ENCODE results near the gene TMEM183A. TPM values are rescaled to one million over a fixed set of nuclear protein-coding genes. Genes with fewer than 3 reads are reported as not detected.
"Not testable (repeated sequence)": the region's sequence is repeated elsewhere in the genome, so short reads cannot be mapped to it uniquely, and the experiment has no call there.

TMEM183A gene
- total RNA-seq, 4 donors from 2014 or later = 79.3 to 119 (median 90.0) TPM

DNA sequence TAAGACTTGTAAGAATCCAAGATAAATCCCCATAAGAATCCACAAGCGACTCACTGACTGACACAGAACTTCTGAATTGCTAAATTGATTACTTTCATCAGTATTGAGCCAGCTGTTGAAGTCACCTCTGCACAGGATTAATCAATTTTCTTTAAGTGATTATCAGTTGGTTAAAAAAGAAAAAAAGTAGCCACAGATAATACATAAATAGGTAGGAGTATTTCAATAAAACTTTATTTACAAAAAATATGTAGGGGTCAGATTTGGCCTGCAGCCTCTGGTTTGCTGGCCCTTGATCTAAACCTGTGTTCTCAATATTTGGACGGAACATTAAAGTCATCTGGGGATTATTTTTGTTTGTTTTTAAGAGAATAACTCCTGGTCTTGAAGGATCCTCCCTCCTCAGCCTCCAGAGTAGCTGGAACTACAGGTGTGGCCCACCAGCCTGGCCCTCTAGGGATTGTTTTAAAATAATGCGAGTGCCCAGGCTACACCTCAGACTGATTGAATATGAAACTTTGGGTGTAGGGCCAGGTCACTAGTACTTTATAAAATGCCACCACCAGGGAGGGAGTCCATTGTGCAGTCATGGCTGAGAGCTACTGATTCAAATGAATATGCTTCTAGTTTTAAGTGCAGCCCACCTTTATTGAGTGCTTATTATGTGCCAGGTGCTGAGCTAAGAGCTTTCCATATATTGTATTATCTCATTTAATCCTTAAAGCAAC lies 6.8 kb upstream of the TMEM183A start:
- ATAC-seq = no peak

GRCh38 chr1:203001986-203002385 lies 5.2 kb upstream of the TMEM183A start:
- Histone ChIP-seq H3K27ac (no peak overlapping the region), H3K27me3 (no peaks in the 10 kb centered on the region), H3K4me3 (no peak overlapping the region), H3K9me3 (no peaks in the 10 kb centered on the region), H3K4me1 (peaks cover 0 to 5% (median 0%) of the 10 kb centered on the region in 3 donors), H3K36me3 (no peaks in the 10 kb centered on the region)
- ATAC-seq = no peak
- TF ChIP-seq, protein P1, sequence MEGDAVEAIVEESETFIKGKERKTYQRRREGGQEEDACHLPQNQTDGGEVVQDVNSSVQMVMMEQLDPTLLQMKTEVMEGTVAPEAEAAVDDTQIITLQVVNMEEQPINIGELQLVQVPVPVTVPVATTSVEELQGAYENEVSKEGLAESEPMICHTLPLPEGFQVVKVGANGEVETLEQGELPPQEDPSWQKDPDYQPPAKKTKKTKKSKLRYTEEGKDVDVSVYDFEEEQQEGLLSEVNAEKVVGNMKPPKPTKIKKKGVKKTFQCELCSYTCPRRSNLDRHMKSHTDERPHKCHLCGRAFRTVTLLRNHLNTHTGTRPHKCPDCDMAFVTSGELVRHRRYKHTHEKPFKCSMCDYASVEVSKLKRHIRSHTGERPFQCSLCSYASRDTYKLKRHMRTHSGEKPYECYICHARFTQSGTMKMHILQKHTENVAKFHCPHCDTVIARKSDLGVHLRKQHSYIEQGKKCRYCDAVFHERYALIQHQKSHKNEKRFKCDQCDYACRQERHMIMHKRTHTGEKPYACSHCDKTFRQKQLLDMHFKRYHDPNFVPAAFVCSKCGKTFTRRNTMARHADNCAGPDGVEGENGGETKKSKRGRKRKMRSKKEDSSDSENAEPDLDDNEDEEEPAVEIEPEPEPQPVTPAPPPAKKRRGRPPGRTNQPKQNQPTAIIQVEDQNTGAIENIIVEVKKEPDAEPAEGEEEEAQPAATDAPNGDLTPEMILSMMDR (IDR thresholded peaks at IDR 0.05) = no peak
- TF ChIP-seq EP300 (IDR thresholded peaks at IDR 0.05) (no peak), POLR2A (IDR thresholded peaks at IDR 0.05) (no peak), POLR2AphosphoS5 (IDR thresholded peaks at IDR 0.05) (no peak)
- WGBS, 2 donors (ENCODE audit: low coverage in 1 of 2) = 68 to 87% methylated on average over 3 to 8 of the region's 9 CpGs

More for the DNA sequence above, 6.8 kb upstream of the TMEM183A start:
- Histone ChIP-seq H3K9me3 (no peaks in the 10 kb centered on the region), H3K27ac (no peak overlapping the region), H3K4me1 (no peaks in the 10 kb centered on the region), H3K36me3 (no peaks in the 10 kb centered on the region), H3K27me3 (no peaks in the 10 kb centered on the region), H3K4me3 (no peak overlapping the region)
- no peak for TF ChIP-seq EP300 (IDR thresholded peaks at IDR 0.05)
- TF ChIP-seq, protein P1 (IDR thresholded peaks at IDR 0.05) = no peak
- TF ChIP-seq POLR2AphosphoS5 (IDR thresholded peaks at IDR 0.05) = no peak
- TF ChIP-seq POLR2A (IDR thresholded peaks at IDR 0.05) = no peak
- 76 to 91% methylated on average over 2 to 3 of the region's 3 CpGs for WGBS, 2 donors (ENCODE audit: low coverage in 1 of 2)

- Histone ChIP-seq H3K9me3 (no peaks in the 10 kb centered on the region), H3K27ac (no peak overlapping the region), H3K4me3 (no peak overlapping the region), H3K27me3 (no peaks in the 10 kb centered on the region), H3K4me1 (peaks cover 0 to 8% (median under 1%) of the 10 kb centered on the region in 3 donors), H3K36me3 (no peaks in the 10 kb centered on the region)
- 79 to 92% methylated on average over 1 of the region's 1 CpG for WGBS, 2 donors (ENCODE audit: low coverage in 1 of 2)
- ATAC-seq = no peak
- TF ChIP-seq POLR2AphosphoS5 (IDR thresholded peaks at IDR 0.05) (no peak), POLR2A (IDR thresholded peaks at IDR 0.05) (no peak), EP300 (IDR thresholded peaks at IDR 0.05) (no peak)
- TF ChIP-seq, protein P1 (IDR thresholded peaks at IDR 0.05) = no peak
Measured at GRCh38 chr1:203002951-203003350, 4.2 kb upstream of the TMEM183A start.

DNA sequence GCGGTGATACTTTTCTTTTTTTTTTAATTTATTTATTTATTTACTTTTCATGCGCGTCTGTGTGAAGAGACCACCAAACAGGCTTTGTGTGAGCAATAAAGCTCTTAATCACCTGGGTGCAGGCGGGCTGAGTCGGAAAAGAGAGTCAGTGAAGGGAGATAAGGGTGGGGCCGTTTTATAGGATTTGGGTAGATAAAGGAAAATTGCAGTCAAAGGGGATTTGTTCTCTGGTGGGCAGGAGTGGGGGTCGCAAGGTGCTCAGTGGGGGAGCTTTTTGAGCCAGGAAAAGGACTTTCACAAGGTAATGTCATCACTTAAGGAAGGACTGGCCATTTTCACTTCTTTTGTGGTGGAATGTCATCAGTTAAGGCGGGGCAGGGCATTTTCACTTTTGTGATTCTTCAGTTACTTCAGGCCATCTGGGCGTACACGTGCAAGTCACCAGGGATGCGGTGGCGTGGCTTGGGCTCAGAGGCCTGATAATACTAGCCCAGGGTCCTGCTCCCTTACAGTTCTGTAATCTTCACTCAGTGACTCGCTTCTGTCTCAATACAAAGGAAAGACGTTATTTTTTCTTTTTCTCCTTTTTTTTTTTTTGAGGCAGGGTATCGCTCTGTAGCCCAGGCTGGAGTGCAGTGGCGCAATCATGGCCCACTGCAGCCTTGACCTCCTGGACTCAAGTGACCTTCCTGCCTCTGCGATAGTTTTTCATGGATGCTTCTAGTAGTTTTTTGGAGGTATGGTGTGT lies 1.6 kb upstream of the TMEM183A start:
- H3K4me1 ChIP-seq = peaks cover 6 to 34% (median 13%) of the 10 kb centered on the region in 3 donors
- peaks cover 0 to 20% of the 10 kb centered on the region in 2 donors for H3K36me3 ChIP-seq
- not testable (repeated sequence) for H3K27ac ChIP-seq, H3K27me3 ChIP-seq, ATAC-seq, H3K9me3 ChIP-seq, H3K4me3 ChIP-seq
- WGBS, 2 donors (ENCODE audit: low coverage in 1 of 2) = 72 to 83% methylated on average over 15 to 17 of the region's 17 CpGs

DNA sequence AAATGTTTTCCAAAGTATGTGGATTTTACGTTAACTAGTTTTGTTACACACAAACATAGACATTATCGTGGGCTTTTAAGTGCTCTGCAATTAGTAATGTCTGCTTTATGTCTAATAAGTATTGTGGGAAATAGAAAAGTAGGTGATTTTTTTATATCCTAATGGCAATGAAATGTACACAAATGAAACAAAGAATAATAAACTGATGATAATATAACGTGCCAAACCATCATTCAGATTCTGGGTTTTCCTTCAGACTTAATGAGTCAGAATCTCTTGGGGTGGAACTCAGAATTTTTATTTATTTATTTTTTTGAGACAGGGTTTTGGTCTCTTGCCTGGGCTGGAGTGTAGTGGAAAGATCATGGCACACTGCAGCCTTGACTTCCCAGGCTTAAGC lies 2.0 kb downstream of the TMEM183A start:
- no peak overlapping the region for H3K27ac ChIP-seq
- no peak for ATAC-seq
- H3K4me3 ChIP-seq = no peak overlapping the region
- WGBS, 2 donors (ENCODE audit: low coverage in 1 of 2) = 61 to 76% methylated on average over 3 of the region's 3 CpGs
- TF ChIP-seq EP300 (IDR thresholded peaks at IDR 0.05) (no peak), POLR2A (IDR thresholded peaks at IDR 0.05) (no peak), POLR2AphosphoS5 (IDR thresholded peaks at IDR 0.05) (no peak)
- TF ChIP-seq, protein P1 (IDR thresholded peaks at IDR 0.05) = no peak
- no peaks in the 10 kb centered on the region for H3K9me3 ChIP-seq
- H3K27me3 ChIP-seq = no peaks in the 10 kb centered on the region
- H3K36me3 ChIP-seq = peaks cover 0 to 54% of the 10 kb centered on the region in 2 donors
- peaks cover 6 to 37% (median 13%) of the 10 kb centered on the region in 3 donors for H3K4me1 ChIP-seq
